ENCODE measurements around the gene ASGR1. TPM values are rescaled to one million over a fixed set of nuclear protein-coding genes. Genes with fewer than 3 reads are reported as not detected.
A peak's percentile ranks its signal among the peaks of the same experiment; 100 is the strongest.

Gene ASGR1
- total RNA-seq (2014; rRNA removed) (0.95 and 2.2 TPM in 2 replicates), Bru-seq, nascent RNA (percentile 36 among the genes with signal in this experiment), BruChase-seq, experiment 1, labeled RNA remaining after a 6-hour chase (percentile 83 among the genes with signal in this experiment), BruChase-seq, experiment 2, labeled RNA remaining after a 2-hour chase (percentile 52 among the genes with signal in this experiment)
- long read RNA-seq, partial matches to known transcripts, result 0 of 2 reads
- long read RNA-seq, other reads (novel, unspliced or antisense), result 2 of 2 reads

- Histone ChIP-seq H3K27ac (ENCODE audit: low read length) (no peak within 1 kb of the TSS), H3K9me2 (replicated peaks; ENCODE audit: low read length) (no peaks in the 10 kb centered on the region), H3K4me2 (ENCODE audit: low read length) (peak within 1 kb of the TSS; percentile 98), H3K4me1 (ENCODE audit: insufficient read depth, low read length) (no peaks in the 10 kb centered on the region), H3K4me3 (ENCODE audit: low read length) (peak within 1 kb of the TSS; percentile 77), H3K9ac (ENCODE audit: low read length) (no peak within 1 kb of the TSS), H4K20me1 (ENCODE audit: low read length) (no peaks in the 10 kb centered on the region), H2AFZ (ENCODE audit: low read length) (peak within 1 kb of the TSS; percentile 90), H3K9me3 (ENCODE audit: low read length) (no peaks in the 10 kb centered on the region), H3K79me2 (ENCODE audit: low read length) (no peaks in the 10 kb centered on the region), H3K36me3 (ENCODE audit: low read depth, low read length) (no peaks in the 10 kb centered on the region), H3K27me3 (ENCODE audit: low read length) (no peaks in the 10 kb centered on the region), H3F3A (ENCODE audit: low read length, unreplicated experiment) (no peaks in the 10 kb centered on the region)
- DNase-seq, result no peak
- no TSS peak for BruUV-seq (replicated peaks)
- intact Hi-C loops (cut with micrococcal nuclease), result no loop called here
- POLR2A ChIA-PET (ENCODE audit: unreplicated experiment), result no interaction called here
- ATAC-seq, result no peak
- CTCF ChIA-PET, result interaction anchor here (0.7 kb wide), 1 partner anchor 35 kb away, joined by 3 read pairs; no protein-coding TSS in a partner anchor
- no peak for TF ChIP-seq EZH2phosphoT487 (IDR thresholded peaks at IDR 0.05; ENCODE audit: borderline replicate concordance, low read length)
- no peak for TF ChIP-seq CTCF (conservative IDR thresholded peaks at IDR 0.05; ENCODE audit: low read depth, low read length)
- no peak for TF ChIP-seq EZH2 (IDR thresholded peaks at IDR 0.05; ENCODE audit: low read length, unreplicated experiment)
Measured at GRCh38 chr17:7179317-7180254, at the start of gene ASGR1. TSS of gene ASGR1 (minus strand) at chr17:7179370. CDS start at chr17:7178563, 807 bp downstream.

GRCh38 chr17:7228920-7229319, 49.8 kb upstream of the ASGR1 start:
- intact Hi-C loops (cut with micrococcal nuclease), result no loop called here
- Histone ChIP-seq H3F3A (ENCODE audit: low read length, unreplicated experiment) (no peaks in the 10 kb centered on the region), H3K79me2 (ENCODE audit: low read length) (peaks cover 38% of the 10 kb centered on the region), H3K36me3 (ENCODE audit: low read depth, low read length) (no peaks in the 10 kb centered on the region; the same call in 1 of the 2 replicates), H3K9me2 (replicated peaks; ENCODE audit: low read length) (no peaks in the 10 kb centered on the region), H4K20me1 (ENCODE audit: low read length) (peaks cover 8% of the 10 kb centered on the region; the same call in 1 of the 2 replicates), H3K27ac (ENCODE audit: low read length) (no peak overlapping the region), H3K4me2 (ENCODE audit: low read length) (no peak overlapping the region), H3K9ac (ENCODE audit: low read length) (no peak overlapping the region), H3K9me3 (ENCODE audit: low read length) (no peaks in the 10 kb centered on the region), H3K27me3 (ENCODE audit: low read length) (no peaks in the 10 kb centered on the region), H3K4me3 (ENCODE audit: low read length) (no peak overlapping the region), H3K4me1 (ENCODE audit: insufficient read depth, low read length) (peaks cover 10% of the 10 kb centered on the region), H2AFZ (ENCODE audit: low read length) (no peak overlapping the region)
- DNase-seq (no peak), ATAC-seq (no peak)
- ChIA-PET CTCF (no interaction called here), POLR2A (ENCODE audit: unreplicated experiment) (no interaction called here)
- TF ChIP-seq CTCF (conservative IDR thresholded peaks at IDR 0.05; ENCODE audit: low read depth, low read length) (no peak), EZH2 (IDR thresholded peaks at IDR 0.05; ENCODE audit: low read length, unreplicated experiment) (no peak), EZH2phosphoT487 (IDR thresholded peaks at IDR 0.05; ENCODE audit: borderline replicate concordance, low read length) (no peak)
- BruUV-seq (replicated peaks), result no TSS peak
